SU-DHL-6 (cell line): ENCODE data around the gene XKR7.

Experiments
- EZH2phosphoT487 ChIP-seq: fragments of 200-600 bp; sonication (generic), shearing (Covaris generic); conservative IDR thresholded peaks from 2 replicates; pipeline ENCODE4 v1.6.1; 2018; ENCODE audit warnings: mild to moderate bottlenecking, antibody characterized with exemption, low read length, moderate library complexity, mixed read lengths
- TF ChIP-seq, protein P1 (sequence below): fragments of 200-600 bp; sonication (generic); IDR thresholded peaks from one replicate; pipeline ENCODE4 v1.5.1; 2017; ENCODE audit warnings: antibody characterized with exemption, mild to moderate bottlenecking, low read length, moderate library complexity; ENCODE audit not compliant: insufficient read depth, poor library complexity, severe bottlenecking

DNA sequence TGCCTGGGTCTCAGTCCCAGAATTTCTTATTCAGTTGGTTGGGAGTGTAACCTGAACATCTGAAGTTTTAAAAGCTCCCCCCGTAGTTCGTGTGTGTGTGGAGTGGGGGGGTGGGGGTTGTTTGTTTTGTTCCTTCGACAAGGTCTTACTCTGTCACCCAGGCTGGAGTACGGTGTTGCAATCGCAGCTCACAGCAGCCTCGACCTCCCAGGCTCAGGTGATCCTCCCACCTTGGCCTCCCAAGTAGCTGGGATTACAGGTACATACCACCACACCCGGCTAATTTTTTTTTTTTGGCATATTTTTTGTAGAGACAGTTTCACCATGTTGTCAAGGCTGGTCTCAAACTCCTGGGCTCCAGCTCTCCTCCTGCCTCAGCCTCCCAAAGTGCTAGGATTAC is 45.4 kb downstream of the XKR7 start:
- TF ChIP-seq, protein P1, sequence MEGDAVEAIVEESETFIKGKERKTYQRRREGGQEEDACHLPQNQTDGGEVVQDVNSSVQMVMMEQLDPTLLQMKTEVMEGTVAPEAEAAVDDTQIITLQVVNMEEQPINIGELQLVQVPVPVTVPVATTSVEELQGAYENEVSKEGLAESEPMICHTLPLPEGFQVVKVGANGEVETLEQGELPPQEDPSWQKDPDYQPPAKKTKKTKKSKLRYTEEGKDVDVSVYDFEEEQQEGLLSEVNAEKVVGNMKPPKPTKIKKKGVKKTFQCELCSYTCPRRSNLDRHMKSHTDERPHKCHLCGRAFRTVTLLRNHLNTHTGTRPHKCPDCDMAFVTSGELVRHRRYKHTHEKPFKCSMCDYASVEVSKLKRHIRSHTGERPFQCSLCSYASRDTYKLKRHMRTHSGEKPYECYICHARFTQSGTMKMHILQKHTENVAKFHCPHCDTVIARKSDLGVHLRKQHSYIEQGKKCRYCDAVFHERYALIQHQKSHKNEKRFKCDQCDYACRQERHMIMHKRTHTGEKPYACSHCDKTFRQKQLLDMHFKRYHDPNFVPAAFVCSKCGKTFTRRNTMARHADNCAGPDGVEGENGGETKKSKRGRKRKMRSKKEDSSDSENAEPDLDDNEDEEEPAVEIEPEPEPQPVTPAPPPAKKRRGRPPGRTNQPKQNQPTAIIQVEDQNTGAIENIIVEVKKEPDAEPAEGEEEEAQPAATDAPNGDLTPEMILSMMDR, result no peak
- no peak for TF ChIP-seq EZH2phosphoT487
